Kidney epithelial cell (primary cell): ENCODE data around the gene TLE1. TPM values are rescaled to one million over a fixed set of nuclear protein-coding genes. Genes with fewer than 3 reads are reported as not detected.
A peak's percentile ranks its signal among the peaks of the same experiment; 100 is the strongest.

ENCODE experiments used
- DNase-seq: peaks from one replicate; pipeline ENCODE4 v3.0.0-alpha.2; 2010; ENCODE audit warnings: low read depth
- H3K27me3 ChIP-seq: 2 replicates; pipeline ENCODE4 v1.6.0; 2011; ENCODE audit warnings: low read length; ENCODE audit not compliant: control insufficient read depth, insufficient read depth
- H3K36me3 ChIP-seq: 2 replicates; pipeline ENCODE4 v1.5.1; 2011; ENCODE audit warnings: low read length; ENCODE audit not compliant: control insufficient read depth, insufficient read depth
- H3K4me3 ChIP-seq: 2 replicates; pipeline ENCODE4 v1.5.1; 2011; ENCODE audit warnings: low read depth, mild to moderate bottlenecking, control low read depth, low read length
- CTCF ChIP-seq: IDR thresholded peaks from 2 replicates; pipeline ENCODE4 v1.5.1; 2011; ENCODE audit warnings: mild to moderate bottlenecking, moderate library complexity, low read length, control low read depth, inconsistent platforms; ENCODE audit not compliant: insufficient read depth, poor library complexity, severe bottlenecking
- total RNA-seq: library from RNA; depleted of rRNA; stranded (reverse); fragments of >200 nt; gene quantifications from 2 replicates; pipeline ENCODE4 v1.2.3, GENCODE V29; 2015

TLE1 gene
- total RNA-seq, 1 donor from 2014 or later: 64.1 TPM

- Histone ChIP-seq H3K36me3 (no peaks in the 10 kb centered on the region), H3K4me3 (no peak overlapping the region), H3K27me3 (no peaks in the 10 kb centered on the region)
- TF ChIP-seq CTCF: no peak
- DNase-seq: no peak
Observed at GRCh38 chr9:81564632-81565031, 124.7 kb downstream of the TLE1 start.

GRCh38 chr9:81563739-81564138, 125.6 kb downstream of the TLE1 start:
- no peaks in the 10 kb centered on the region for H3K36me3 ChIP-seq
- TF ChIP-seq CTCF: no peak

GRCh38 chr9:81563020-81563407, 126.3 kb downstream of the TLE1 start:
- no peak for TF ChIP-seq CTCF
- no peak for DNase-seq
- Histone ChIP-seq H3K4me3 (no peak overlapping the region), H3K27me3 (no peaks in the 10 kb centered on the region), H3K36me3 (no peaks in the 10 kb centered on the region)

More at GRCh38 chr9:81563739-81564138, 125.6 kb downstream of the TLE1 start:
- H3K27me3 ChIP-seq: no peaks in the 10 kb centered on the region
- no peak for DNase-seq
- H3K4me3 ChIP-seq: no peak overlapping the region

GRCh38 chr9:81562231-81563019, 126.9 kb downstream of the TLE1 start:
- TF ChIP-seq CTCF: no peak
- peak; percentile 97 for DNase-seq

GRCh38 chr9:81560851-81561732, 128.3 kb downstream of the TLE1 start:
- no peak overlapping the region for H3K4me3 ChIP-seq
- no peaks in the 10 kb centered on the region for H3K36me3 ChIP-seq
- no peaks in the 10 kb centered on the region for H3K27me3 ChIP-seq
- no peak for DNase-seq
- TF ChIP-seq CTCF: no peak

More at GRCh38 chr9:81562231-81563019, 126.9 kb downstream of the TLE1 start:
- Histone ChIP-seq H3K4me3 (no peak overlapping the region), H3K36me3 (no peaks in the 10 kb centered on the region), H3K27me3 (no peaks in the 10 kb centered on the region)
